ENCODE data around the gene RNF217. TPM values are rescaled to one million over a fixed set of nuclear protein-coding genes. Genes with fewer than 3 reads are reported as not detected.

The RNF217 gene
- total RNA-seq, 6 donors from 2014 or later = 14.6 to 55.5 (median 31.9) TPM

GRCh38 chr6:124967444-124967843 is 5.2 kb downstream of the RNF217 start:
- ATAC-seq (ENCODE audit: low FRiP score in 2 of 2) (no peak), DNase-seq (no peak)
- H3K27ac ChIP-seq = no peak overlapping the region
- H3K9me3 ChIP-seq = no peaks in the 10 kb centered on the region
- WGBS, 2 donors = 95 to 100% methylated on average over 1 of the region's 1 CpG
- no peaks in the 10 kb centered on the region for H3K27me3 ChIP-seq
- no peak overlapping the region for H3K4me3 ChIP-seq
- peaks cover 4 to 24% (median 16%) of the 10 kb centered on the region in 4 donors for H3K4me1 ChIP-seq
- TF ChIP-seq POLR2A (IDR thresholded peaks at IDR 0.05) = no peak
- no peak for TF ChIP-seq EP300 (IDR thresholded peaks at IDR 0.05)
- TF ChIP-seq POLR2AphosphoS5 (IDR thresholded peaks at IDR 0.05) = no peak
- TF ChIP-seq CTCF (IDR thresholded peaks at IDR 0.05) = no peak
- H3K36me3 ChIP-seq = peaks cover 0 to 12% (median 6%) of the 10 kb centered on the region in 4 donors

- WGBS, 2 donors = 44 to 60% methylated on average over 1 of the region's 1 CpG
- TF ChIP-seq EP300 (IDR thresholded peaks at IDR 0.05) (no peak), CTCF (IDR thresholded peaks at IDR 0.05) (no peak), POLR2AphosphoS5 (IDR thresholded peaks at IDR 0.05) (no peak), POLR2A (IDR thresholded peaks at IDR 0.05) (no peak)
Measured at GRCh38 chr6:124968401-124968800, 6.2 kb downstream of the RNF217 start.

GRCh38 chr6:124970243-124970642 is 8.0 kb downstream of the RNF217 start:
- TF ChIP-seq EP300 (IDR thresholded peaks at IDR 0.05) = no peak
- no peak for TF ChIP-seq CTCF (IDR thresholded peaks at IDR 0.05)
- no peak for TF ChIP-seq POLR2AphosphoS5 (IDR thresholded peaks at IDR 0.05)
- no peak for TF ChIP-seq POLR2A (IDR thresholded peaks at IDR 0.05)
- no peak for ATAC-seq (ENCODE audit: low FRiP score in 2 of 2)
- H3K36me3 ChIP-seq = peaks cover 0 to 23% (median 7%) of the 10 kb centered on the region in 4 donors
- no peak for DNase-seq
- no peaks in the 10 kb centered on the region for H3K27me3 ChIP-seq
- peaks cover 3 to 18% (median 7%) of the 10 kb centered on the region in 4 donors for H3K4me1 ChIP-seq
- H3K9me3 ChIP-seq = no peaks in the 10 kb centered on the region
- WGBS, 2 donors = 87 to 92% methylated on average over 5 of the region's 5 CpGs
- no peak overlapping the region for H3K4me3 ChIP-seq
- H3K27ac ChIP-seq = no peak overlapping the region

More at GRCh38 chr6:124968401-124968800, 6.2 kb downstream of the RNF217 start:
- Histone ChIP-seq H3K4me3 (no peak overlapping the region), H3K27me3 (no peaks in the 10 kb centered on the region), H3K27ac (no peak overlapping the region), H3K9me3 (no peaks in the 10 kb centered on the region), H3K4me1 (peaks cover 4 to 24% (median 16%) of the 10 kb centered on the region in 4 donors), H3K36me3 (peaks cover 0 to 19% (median 7%) of the 10 kb centered on the region in 4 donors)
- DNase-seq (no peak), ATAC-seq (ENCODE audit: low FRiP score in 2 of 2) (no peak)

- no peak for DNase-seq
- Histone ChIP-seq H3K36me3 (peaks cover 0 to 23% (median 7%) of the 10 kb centered on the region in 4 donors), H3K4me3 (no peak overlapping the region), H3K27me3 (no peaks in the 10 kb centered on the region), H3K4me1 (peaks cover 3 to 13% (median 4%) of the 10 kb centered on the region in 4 donors), H3K27ac (no peak overlapping the region), H3K9me3 (no peaks in the 10 kb centered on the region)
- WGBS, 2 donors = 89 to 90% methylated on average over 2 of the region's 2 CpGs
- no peak for ATAC-seq (ENCODE audit: low FRiP score in 2 of 2)
- TF ChIP-seq EP300 (IDR thresholded peaks at IDR 0.05) (no peak), CTCF (IDR thresholded peaks at IDR 0.05) (no peak), POLR2AphosphoS5 (IDR thresholded peaks at IDR 0.05) (no peak), POLR2A (IDR thresholded peaks at IDR 0.05) (no peak)
Measured at GRCh38 chr6:124970763-124971162, 8.5 kb downstream of the RNF217 start.

- Histone ChIP-seq H3K4me3 (no peak overlapping the region), H3K27me3 (no peaks in the 10 kb centered on the region), H3K36me3 (peaks cover 0 to 33% (median 15%) of the 10 kb centered on the region in 4 donors), H3K27ac (no peak overlapping the region), H3K4me1 (peaks cover 0 to 5% (median 1%) of the 10 kb centered on the region in 4 donors), H3K9me3 (peaks cover 0 to 9% (median 0%) of the 10 kb centered on the region in 4 donors)
- ATAC-seq (ENCODE audit: low FRiP score in 2 of 2) (no peak), DNase-seq (no peak)
- 89 to 97% methylated on average over 5 to 6 of the region's 6 CpGs for WGBS, 2 donors
- TF ChIP-seq CTCF (IDR thresholded peaks at IDR 0.05) = no peak
- no peak for TF ChIP-seq POLR2AphosphoS5 (IDR thresholded peaks at IDR 0.05)
- no peak for TF ChIP-seq POLR2A (IDR thresholded peaks at IDR 0.05)
- TF ChIP-seq EP300 (IDR thresholded peaks at IDR 0.05) = no peak
Measured at GRCh38 chr6:124973780-124974179, 11.5 kb downstream of the RNF217 start.
